SK-N-SH (cell line): ENCODE results near the gene KCNT1. TPM values are rescaled to one million over a fixed set of nuclear protein-coding genes. Genes with fewer than 3 reads are reported as not detected.

Experiments used
- CTCF ChIA-PET: fragments of 300-600, 350-600 bp; formaldehyde crosslinking; extraction: SDS; loops from one replicate; lab custom pipeline; 2021; lab: Yijun Ruan, JAX
- POLR2A ChIA-PET: fragments of 350-600 bp; sonication (Branson Sonifier 250); formaldehyde crosslinking; extraction: SDS; loops from one replicate; lab custom pipeline; 2020; ENCODE audit warnings: antibody characterized with exemption, inconsistent platforms; lab: Yijun Ruan, JAX
- DNase-seq: peaks from one replicate; pipeline ENCODE4 v3.0.0; 2012
- H2AFZ ChIP-seq: fragments of 200-600 bp; sonication (generic); 2 replicates; pipeline ENCODE4 v1.8.1; 2016; ENCODE audit warnings: antibody characterized with exemption, mild to moderate bottlenecking, low read depth
- H3F3A ChIP-seq: fragments of 200-600 bp; sonication (generic); replicated peaks from 2 replicates; pipeline ENCODE3; 2016; ENCODE audit warnings: antibody characterized with exemption, mild to moderate bottlenecking; ENCODE audit not compliant: insufficient read depth
- H3K27ac ChIP-seq, 2 experiments: fragments of 200-500 bp in 1 of 2; fragments of 200-600 bp in 1 of 2; sonication (Bioruptor generic) in 1 of 2; sonication (generic), shearing (Covaris generic) in 1 of 2; 2 replicates each; pipeline versions ENCODE4 v1.5.1 to v1.6.1; 2014 to 2016; ENCODE audit warnings: low read depth in 2 of 2, inconsistent platforms in 1 of 2, low read length in 1 of 2, mild to moderate bottlenecking in 1 of 2, mixed read lengths in 1 of 2
- H3K27me3 ChIP-seq: fragments of 200-600 bp; sonication (generic), shearing (Covaris generic); 2 replicates; pipeline ENCODE4 v1.6.1; 2016; ENCODE audit warnings: mixed run types; ENCODE audit not compliant: insufficient read depth
- H3K36me3 ChIP-seq, 2 experiments: fragments of 200-500 bp in 1 of 2; fragments of 200-600 bp in 1 of 2; sonication (Bioruptor generic) in 1 of 2; sonication (generic) in 1 of 2; replicated peaks in 1 of 2; 2 replicates each; pipeline versions ENCODE3 to v1.5.1; 2014 to 2016; ENCODE audit warnings: low read length in 1 of 2, mild to moderate bottlenecking in 1 of 2; ENCODE audit not compliant: insufficient read depth in 2 of 2, control insufficient read depth in 1 of 2
- H3K4me1 ChIP-seq, 2 experiments: fragments of 200-500 bp in 1 of 2; fragments of 200-600 bp in 1 of 2; sonication (Bioruptor generic) in 1 of 2; sonication (generic), shearing (Covaris generic) in 1 of 2; 2 replicates each; pipeline versions ENCODE4 v1.5.1 to v1.6.1; 2014 to 2016; ENCODE audit warnings: low read depth in 1 of 2, low read length in 1 of 2, mixed run types in 1 of 2; ENCODE audit not compliant: insufficient read depth in 2 of 2, control insufficient read depth in 1 of 2
- H3K4me2 ChIP-seq: fragments of 200-600 bp; sonication (generic), shearing (Covaris generic); 2 replicates; pipeline ENCODE4 v1.6.1; 2017; ENCODE audit warnings: mixed run types
- H3K4me3 ChIP-seq, 2 experiments: fragments of 200-500 bp in 1 of 2; fragments of 200-600 bp in 1 of 2; sonication (Bioruptor generic) in 1 of 2; sonication (generic), shearing (Covaris generic) in 1 of 2; 2 replicates each; pipeline versions ENCODE4 v1.5.1 to v1.8.1; 2014 to 2016; ENCODE audit warnings: low read depth in 2 of 2, inconsistent platforms in 1 of 2, low read length in 1 of 2, mild to moderate bottlenecking in 1 of 2, mixed read lengths in 1 of 2, moderate library complexity in 1 of 2
- H3K79me2 ChIP-seq: fragments of 200-600 bp; sonication (generic); 2 replicates; pipeline ENCODE4 v1.8.1; 2017; ENCODE audit warnings: mild to moderate bottlenecking; ENCODE audit not compliant: insufficient read depth
- H3K9ac ChIP-seq: fragments of 200-600 bp; sonication (generic); 2 replicates; pipeline ENCODE4 v1.6.1; 2017; ENCODE audit warnings: mixed run types
- H3K9me2 ChIP-seq: fragments of 200-600 bp; sonication (generic); 2 replicates; pipeline ENCODE4 v1.6.1; 2017; ENCODE audit warnings: mixed run types
- H3K9me3 ChIP-seq: fragments of 200-600 bp; sonication (generic); 2 replicates; pipeline ENCODE4 v1.6.1; 2017; ENCODE audit warnings: mixed run types, mild to moderate bottlenecking, moderate library complexity
- H4K20me1 ChIP-seq: fragments of 200-600 bp; sonication (generic); 2 replicates; pipeline ENCODE4 v1.6.1; 2017; ENCODE audit warnings: mild to moderate bottlenecking, mixed run types; ENCODE audit not compliant: insufficient read depth
- FOXJ3 ChIP-seq: sonication (generic); formaldehyde crosslinking; IDR thresholded peaks from 2 replicates; pipeline ENCODE4 v1.5.1; 2020; ENCODE audit warnings: mild to moderate bottlenecking, missing genetic modification reagents
- FOXM1 ChIP-seq: IDR thresholded peaks from 2 replicates; pipeline ENCODE4 v1.4.0; 2012; ENCODE audit warnings: low read depth, mild to moderate bottlenecking
- GABPA ChIP-seq: IDR thresholded peaks from 2 replicates; pipeline ENCODE4 v1.4.0; 2012; ENCODE audit warnings: low read depth, mild to moderate bottlenecking
- GATA2 ChIP-seq: sonication (generic); formaldehyde crosslinking; IDR thresholded peaks from 2 replicates; pipeline ENCODE4 v1.5.0; 2020; ENCODE audit warnings: mild to moderate bottlenecking, missing genetic modification reagents
- JUND ChIP-seq: IDR thresholded peaks from 2 replicates; pipeline ENCODE4 v1.4.0; 2012
- MAX ChIP-seq: IDR thresholded peaks from 2 replicates; pipeline ENCODE4 v1.4.0; 2012; ENCODE audit warnings: low read depth
- MEF2A ChIP-seq: IDR thresholded peaks from 2 replicates; pipeline ENCODE4 v1.4.0; 2012; ENCODE audit warnings: low read depth, borderline replicate concordance
- NFIC ChIP-seq: IDR thresholded peaks from 2 replicates; pipeline ENCODE4 v1.4.0; 2012; ENCODE audit warnings: borderline replicate concordance
- NRF1 ChIP-seq: IDR thresholded peaks from 2 replicates; pipeline ENCODE4 v1.6.1; 2012; ENCODE audit warnings: low read depth, mild to moderate bottlenecking, low read length
- POLR2AphosphoS5 ChIP-seq: IDR thresholded peaks from 2 replicates; pipeline ENCODE4 v1.6.1; 2012; ENCODE audit warnings: low read depth, low read length
- RAD21 ChIP-seq: IDR thresholded peaks from 2 replicates; pipeline ENCODE4 v1.6.1; 2012; ENCODE audit warnings: mild to moderate bottlenecking, low read length
- RCOR1 ChIP-seq: fragments of 150-350 bp; IDR thresholded peaks from 2 replicates; pipeline ENCODE4 v1.6.1; 2017; ENCODE audit warnings: antibody characterized with exemption, low read length
- REST ChIP-seq: IDR thresholded peaks from 2 replicates; pipeline ENCODE4 v1.6.1; 2012; ENCODE audit warnings: mild to moderate bottlenecking, low read depth, low read length, moderate library complexity
- RXRA ChIP-seq: IDR thresholded peaks from 2 replicates; pipeline ENCODE4 v1.4.0; 2012; ENCODE audit warnings: low read depth, mild to moderate bottlenecking, borderline replicate concordance
- SMC3 ChIP-seq: IDR thresholded peaks from 2 replicates; pipeline ENCODE4 v1.6.1; 2012; ENCODE audit warnings: low read depth, low read length, improper control_type of control experiment
- TAF1 ChIP-seq: IDR thresholded peaks from 2 replicates; pipeline ENCODE4 v1.6.1; 2012; ENCODE audit warnings: low read depth, mild to moderate bottlenecking, low read length, moderate library complexity, borderline replicate concordance
- TCF12 ChIP-seq: IDR thresholded peaks from 2 replicates; pipeline ENCODE4 v1.4.0; 2012
- TEAD4 ChIP-seq: IDR thresholded peaks from 2 replicates; pipeline ENCODE4 v1.4.0; 2012; ENCODE audit warnings: mild to moderate bottlenecking, borderline replicate concordance; ENCODE audit not compliant: insufficient read depth
- USF1 ChIP-seq: IDR thresholded peaks from 2 replicates; pipeline ENCODE4 v1.4.0; 2012; ENCODE audit warnings: low read depth, borderline replicate concordance
- YY1 ChIP-seq: IDR thresholded peaks from 2 replicates; pipeline ENCODE4 v1.4.0; 2012; ENCODE audit warnings: low read depth, mild to moderate bottlenecking
- WGBS: methylation state at CpG from one replicate; pipeline ENCODE4 v1.1.6; 2017; ENCODE audit warnings: low lambda C conversion rate; 5-methylcytosine and 5-hydroxymethylcytosine counted together
- polyA plus RNA-seq, 3 experiments: library from polyadenylated mRNA; depleted of rRNA; stranded (reverse); fragments of >200 nt; gene quantifications; 2 replicates each; pipeline ENCODE4 v1.2.3, GENCODE V29; 2012

KCNT1 gene
- polyA plus RNA-seq, 1 of the 3 experiments (the other 2 are of a cell fraction) = 0.08 TPM

GRCh38 chr9:135757356-135757755, 55.4 kb downstream of the KCNT1 start:
- Histone ChIP-seq H3K9me2 (no peaks in the 10 kb centered on the region), H3F3A (no peaks in the 10 kb centered on the region), H3K27ac (no peak overlapping the region), H3K27me3 (no peaks in the 10 kb centered on the region), H3K9me3 (no peaks in the 10 kb centered on the region), H3K4me2 (no peak overlapping the region), H4K20me1 (no peaks in the 10 kb centered on the region), H3K36me3 (no peaks in the 10 kb centered on the region), H2AFZ (no peak overlapping the region), H3K79me2 (no peaks in the 10 kb centered on the region), H3K4me3 (no peak overlapping the region), H3K4me1 (no peaks in the 10 kb centered on the region; a peak in 1 of 4 replicates), H3K9ac (no peak overlapping the region)
- ChIA-PET CTCF (no interaction called here), POLR2A (no interaction called here)
- DNase-seq = no peak
- no peak for TF ChIP-seq MEF2A
- no peak for TF ChIP-seq TCF12
- TF ChIP-seq FOXJ3 (CRISPR knock-in tag) = no peak
- TF ChIP-seq RAD21 = no peak
- TF ChIP-seq FOXM1 = no peak
- no peak for TF ChIP-seq RCOR1
- no peak for TF ChIP-seq RXRA
- TF ChIP-seq JUND = no peak
- no peak for TF ChIP-seq POLR2AphosphoS5
- TF ChIP-seq GATA2 (CRISPR knock-in tag) = no peak
- no peak for TF ChIP-seq GABPA
- no peak for TF ChIP-seq SMC3
- no peak for TF ChIP-seq TEAD4
- no peak for TF ChIP-seq NFIC
- TF ChIP-seq USF1 = no peak
- WGBS = 48% methylated on average over 5 of the region's 14 CpGs

DNA sequence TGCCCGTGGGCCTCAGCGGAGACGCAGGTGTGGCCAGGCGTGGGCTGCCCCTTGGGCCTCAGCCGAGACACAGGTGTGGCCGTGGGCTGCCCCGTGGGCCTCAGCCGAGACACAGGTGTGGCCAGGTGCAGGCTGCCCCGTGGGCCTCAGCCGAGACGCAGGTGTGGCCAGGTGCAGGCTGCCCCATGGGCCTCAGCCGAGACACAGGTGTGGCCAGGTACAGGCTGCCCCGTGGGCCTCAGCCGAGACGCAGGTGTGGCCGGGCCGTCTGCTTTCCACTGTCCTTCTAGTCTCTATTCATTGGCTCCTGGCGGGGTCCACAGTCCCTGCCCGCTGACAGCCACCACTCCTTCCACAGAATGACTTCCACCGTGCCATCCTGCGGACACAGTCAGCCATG, 56.1 kb downstream of the KCNT1 start:
- POLR2A ChIA-PET = no interaction called here
- CTCF ChIA-PET = no interaction called here
- 92% methylated on average over 5 of the region's 21 CpGs for WGBS

DNA sequence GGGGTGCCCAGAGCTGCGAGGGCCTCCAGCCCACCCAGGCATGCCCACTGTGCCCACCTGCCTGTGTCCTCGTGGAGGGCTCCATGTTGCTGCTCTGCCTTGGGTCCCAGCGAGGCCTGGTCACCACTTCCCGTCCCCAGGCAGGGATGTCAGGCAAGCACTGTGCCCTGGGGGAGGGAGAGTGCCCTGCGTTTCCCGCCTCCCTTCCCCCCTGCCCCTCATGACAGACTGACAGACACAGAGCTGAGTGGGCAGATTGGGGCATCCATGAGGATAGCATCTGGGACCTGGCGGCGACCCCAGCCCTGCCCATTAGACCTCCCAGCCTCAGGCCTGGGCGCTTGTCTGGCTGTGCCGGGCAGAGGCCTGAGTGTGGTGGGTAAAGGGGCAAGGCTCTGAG, 56.9 kb downstream of the KCNT1 start:
- Histone ChIP-seq H3K9me2 (no peaks in the 10 kb centered on the region), H2AFZ (no peak overlapping the region)
- 39% methylated on average over 3 of the region's 10 CpGs for WGBS
- TF ChIP-seq POLR2AphosphoS5 = no peak
- no peak for TF ChIP-seq RXRA
- no peak for TF ChIP-seq REST
- TF ChIP-seq USF1 = no peak
- TF ChIP-seq YY1 = no peak
- TF ChIP-seq MAX = no peak
- TF ChIP-seq NRF1 = no peak
- no peak for TF ChIP-seq TAF1
- no peak for TF ChIP-seq RCOR1

More for the DNA sequence above, 56.1 kb downstream of the KCNT1 start:
- Histone ChIP-seq H3K9me3 (no peaks in the 10 kb centered on the region), H3K79me2 (no peaks in the 10 kb centered on the region), H3K4me2 (no peak overlapping the region), H3K27ac (no peak overlapping the region), H3K4me3 (no peak overlapping the region), H3K9me2 (no peaks in the 10 kb centered on the region), H3K4me1 (no peaks in the 10 kb centered on the region; a peak in 1 of 4 replicates), H4K20me1 (no peaks in the 10 kb centered on the region), H3K9ac (no peak overlapping the region), H3K27me3 (no peaks in the 10 kb centered on the region), H3F3A (no peaks in the 10 kb centered on the region), H3K36me3 (no peaks in the 10 kb centered on the region), H2AFZ (no peak overlapping the region)
- TF ChIP-seq TCF12 = no peak
- DNase-seq = no peak

More for the DNA sequence above, 56.9 kb downstream of the KCNT1 start:
- ChIA-PET POLR2A (no interaction called here), CTCF (no interaction called here)
- H3K36me3 ChIP-seq = no peaks in the 10 kb centered on the region
- no peaks in the 10 kb centered on the region for H3K79me2 ChIP-seq
- no peaks in the 10 kb centered on the region for H3K9me3 ChIP-seq
- no peak overlapping the region for H3K27ac ChIP-seq
- no peaks in the 10 kb centered on the region; a peak in 1 of 4 replicates for H3K4me1 ChIP-seq
- H3K9ac ChIP-seq = no peak overlapping the region
- H3F3A ChIP-seq = no peaks in the 10 kb centered on the region
- no peaks in the 10 kb centered on the region for H4K20me1 ChIP-seq
- DNase-seq = no peak
- no peak overlapping the region for H3K4me3 ChIP-seq
- no peak overlapping the region for H3K4me2 ChIP-seq
- H3K27me3 ChIP-seq = no peaks in the 10 kb centered on the region
